Cardiac fibroblast (primary cell): ENCODE results near the gene RPLP1.

ENCODE experiments used
- DNase-seq, 2 donors: peaks; one replicate each; pipeline versions ENCODE4 v3.0.0 to v3.0.0-alpha.2; 2010; ENCODE audit warnings: low read depth in 2 of 2
- H3K4me3 ChIP-seq, 2 donors: replicated peaks in 1 of 2; 1 replicate in 1 of 2; 2 replicates in 1 of 2; pipeline ENCODE4 v1.5.1; 2011; ENCODE audit warnings: low read depth in 2 of 2, low read length in 2 of 2, mild to moderate bottlenecking in 2 of 2, moderate library complexity in 1 of 2
- CTCF ChIP-seq: IDR thresholded peaks from one replicate; pipeline ENCODE4 v1.5.1; 2011; ENCODE audit warnings: low read depth, mild to moderate bottlenecking, low read length, inconsistent platforms

Gene RPLP1

DNA sequence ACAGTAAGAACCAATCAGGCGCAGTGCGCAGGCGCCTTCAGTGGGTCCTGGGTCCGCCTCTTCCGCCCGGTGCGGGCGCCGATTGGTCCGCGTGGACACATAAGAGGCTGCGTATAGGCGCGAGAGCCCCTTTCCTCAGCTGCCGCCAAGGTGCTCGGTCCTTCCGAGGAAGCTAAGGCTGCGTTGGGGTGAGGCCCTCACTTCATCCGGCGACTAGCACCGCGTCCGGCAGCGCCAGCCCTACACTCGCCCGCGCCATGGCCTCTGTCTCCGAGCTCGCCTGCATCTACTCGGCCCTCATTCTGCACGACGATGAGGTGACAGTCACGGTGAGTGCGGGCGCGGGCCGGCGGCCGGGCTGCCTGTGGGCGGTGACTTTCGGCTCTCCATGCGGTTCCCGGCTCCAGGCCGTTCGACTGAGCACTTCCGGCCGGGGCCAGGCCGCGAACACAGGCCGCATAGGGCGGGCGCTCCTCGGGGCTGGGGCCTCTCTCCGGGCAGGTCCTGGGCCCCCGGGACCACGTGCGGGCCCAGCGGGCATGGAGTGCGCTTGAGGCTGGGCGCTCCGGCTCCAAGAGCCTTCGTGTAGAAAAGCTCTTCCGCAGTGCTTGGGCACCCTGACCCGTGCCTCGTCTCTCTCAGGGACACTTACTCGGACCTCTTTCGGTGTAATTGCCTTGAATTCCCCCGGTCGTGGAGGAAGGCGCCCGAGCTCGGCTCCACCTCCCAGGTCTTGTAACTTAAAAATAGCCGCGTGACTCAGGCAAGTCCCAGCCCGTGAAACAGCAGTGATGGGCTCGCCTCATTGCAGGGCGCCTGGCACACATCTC, at the start of gene RPLP1:
RPLP1 (plus strand) TSS at position 127 of the 830 bp plus-strand sequence; CDS start at position 258, 131 bp downstream.
- peak within 1 kb of the TSS; percentile 93 for H3K4me3 ChIP-seq
- DNase-seq: peak; percentile 97
- no peak for TF ChIP-seq CTCF

GRCh38 chr15:69403594-69403993, 49.0 kb upstream of the RPLP1 start:
- TF ChIP-seq CTCF: no peak
- DNase-seq: peak; percentile 80 to 88
- no peak overlapping the region for H3K4me3 ChIP-seq

GRCh38 chr15:69405110-69405509, 47.5 kb upstream of the RPLP1 start:
- no peak overlapping the region for H3K4me3 ChIP-seq
- DNase-seq: no peak
- TF ChIP-seq CTCF: no peak

- no peak for DNase-seq
- no peak overlapping the region for H3K4me3 ChIP-seq
- no peak for TF ChIP-seq CTCF
These were observed 44.8 kb upstream of the RPLP1 start for GRCh38 chr15:69407719-69408400.

DNA sequence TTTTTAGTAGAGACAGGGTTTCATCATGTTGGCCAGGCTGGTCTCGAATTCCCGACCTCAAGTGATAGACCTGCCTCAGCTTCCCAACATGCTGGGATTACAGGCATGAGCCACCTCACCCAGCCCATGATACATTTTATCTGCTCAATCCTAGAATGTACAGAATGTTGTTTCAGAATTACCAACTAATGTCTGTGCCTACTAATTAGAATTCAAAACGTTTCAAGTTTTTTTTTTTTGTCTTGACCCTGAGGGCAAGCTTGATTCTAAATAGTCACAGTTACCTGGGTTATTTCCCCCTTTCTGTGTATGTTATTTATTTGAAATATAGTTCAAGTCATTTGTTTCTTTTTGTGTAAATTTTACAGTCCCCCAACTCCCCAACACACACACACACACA, 43.8 kb upstream of the RPLP1 start:
- no peak for TF ChIP-seq CTCF
- no peak overlapping the region for H3K4me3 ChIP-seq
- DNase-seq: no peak

DNA sequence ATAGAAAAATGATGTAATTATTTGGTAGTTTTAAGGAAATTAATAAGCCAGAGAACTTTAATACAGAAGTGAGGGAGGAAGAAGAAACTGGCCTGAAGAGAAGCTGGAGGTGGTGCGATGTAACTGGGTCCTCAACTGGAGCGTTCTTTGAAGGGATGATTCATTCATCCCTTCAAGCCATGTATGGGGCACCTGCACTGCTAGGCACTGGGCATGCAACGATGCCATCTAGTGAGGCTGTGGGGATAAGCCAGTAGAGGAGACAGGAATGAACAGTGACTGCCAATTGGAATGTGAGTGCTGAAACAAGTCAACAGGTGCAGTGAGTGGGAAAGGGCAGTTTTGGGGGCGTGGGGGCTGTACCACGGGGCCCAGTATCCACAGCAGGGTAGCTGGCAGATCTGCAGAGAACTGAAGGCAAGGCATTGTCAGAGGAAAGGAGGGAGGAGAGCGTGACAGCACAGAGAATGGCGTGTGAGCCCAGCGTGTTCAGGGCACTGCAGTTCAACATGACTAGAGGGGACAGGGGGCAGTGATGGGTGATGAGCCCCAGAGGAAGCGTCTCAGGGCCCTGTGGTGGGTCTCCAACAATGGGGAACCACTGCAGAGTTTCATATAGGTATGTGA, 42.3 kb upstream of the RPLP1 start:
- TF ChIP-seq CTCF: peak; percentile 20
- DNase-seq: peak in 1 of 2 donors; percentile 32
- no peak overlapping the region for H3K4me3 ChIP-seq
